Ascending aorta (tissue), 2 donors: Measurements from ENCODE around the gene ZNF488. TPM values are rescaled to one million over a fixed set of nuclear protein-coding genes. Genes with fewer than 3 reads are reported as not detected.
A peak's percentile ranks its signal among the peaks of the same experiment; 100 is the strongest.

Experiments used
- DNase-seq, 2 donors: peaks; one replicate each; pipeline ENCODE4 v3.0.0-alpha.2; 2019; ENCODE audit warnings: low spot score in 2 of 2
- H3K27ac ChIP-seq, 2 donors: fragments of 200-600 bp; sonication (generic); one replicate each; pipeline ENCODE4 v1.5.1; 2016 to 2017; ENCODE audit warnings: mild to moderate bottlenecking in 1 of 2
- H3K27me3 ChIP-seq: fragments of 200-600 bp; sonication (generic); one replicate; pipeline ENCODE4 v1.5.1; 2017
- H3K36me3 ChIP-seq, 2 donors: fragments of 200-600 bp; sonication (generic); one replicate each; pipeline ENCODE4 v1.5.1; 2016
- H3K4me1 ChIP-seq, 2 donors: fragments of 200-600 bp; sonication (generic); one replicate each; pipeline ENCODE4 v1.5.1; 2016 to 2017; ENCODE audit warnings: mild to moderate bottlenecking in 1 of 2
- H3K4me3 ChIP-seq, 2 donors: fragments of 200-600 bp; sonication (generic); one replicate each; pipeline ENCODE4 v1.5.1; 2016 to 2017; ENCODE audit warnings: mild to moderate bottlenecking in 1 of 2
- H3K9me3 ChIP-seq, 2 donors: fragments of 200-600 bp; sonication (generic); one replicate each; pipeline ENCODE4 v1.5.1; 2016
- CTCF ChIP-seq, 3 experiments: fragments of 200-600 bp in 2 of 3; fragments of 450-650 bp in 1 of 3; sonication (generic) in 2 of 3; IDR thresholded peaks; one replicate each; pipeline ENCODE4 v1.5.1; 2016 to 2019; ENCODE audit warnings: antibody characterized with exemption in 3 of 3, mild to moderate bottlenecking in 1 of 3, moderate library complexity in 1 of 3
- intact Hi-C: fragments of 100-400 bp; cut with DNase I; formaldehyde crosslinking; loops from one replicate; pipeline ENCODE4 v1.15.1; 2023
- total RNA-seq: library from RNA; depleted of rRNA; stranded (reverse); fragments of >200 nt; gene quantifications from one replicate; pipeline ENCODE4 v1.1.0, GENCODE V29; 2016

The ZNF488 gene
- total RNA-seq, 1 donor from 2014 or later: not detected

- Histone ChIP-seq H3K9me3 (no peaks in the 10 kb centered on the region), H3K4me1 (no peaks in the 10 kb centered on the region), H3K27ac (no peak overlapping the region), H3K4me3 (no peak overlapping the region), H3K27me3 (no peaks in the 10 kb centered on the region), H3K36me3 (no peaks in the 10 kb centered on the region)
- intact Hi-C loops: no loop called here
- no peak for TF ChIP-seq CTCF (IDR thresholded peaks at IDR 0.05)
- DNase-seq: peak in 1 of 2 donors; percentile 22
Observed at GRCh38 chr10:47364911-47365310, 19.2 kb downstream of the ZNF488 start.

GRCh38 chr10:47364366-47364765 is 19.7 kb downstream of the ZNF488 start:
- no peak overlapping the region for H3K4me3 ChIP-seq
- no peaks in the 10 kb centered on the region for H3K4me1 ChIP-seq
- no peak overlapping the region for H3K27ac ChIP-seq
- intact Hi-C loops: no loop called here
- no peak for TF ChIP-seq CTCF (IDR thresholded peaks at IDR 0.05)
- H3K27me3 ChIP-seq: no peaks in the 10 kb centered on the region
- no peaks in the 10 kb centered on the region for H3K9me3 ChIP-seq
- no peak for DNase-seq
- H3K36me3 ChIP-seq: no peaks in the 10 kb centered on the region

GRCh38 chr10:47363781-47364180 is 20.3 kb downstream of the ZNF488 start:
- Histone ChIP-seq H3K9me3 (no peaks in the 10 kb centered on the region), H3K36me3 (no peaks in the 10 kb centered on the region), H3K27ac (no peak overlapping the region), H3K4me1 (no peaks in the 10 kb centered on the region), H3K4me3 (no peak overlapping the region), H3K27me3 (no peaks in the 10 kb centered on the region)
- TF ChIP-seq CTCF (IDR thresholded peaks at IDR 0.05): no peak
- DNase-seq: no peak
- intact Hi-C loops: no loop called here

GRCh38 chr10:47362199-47362598 is 21.9 kb downstream of the ZNF488 start:
- intact Hi-C loops: no loop called here
- H3K4me3 ChIP-seq: no peak overlapping the region
- peak in 1 of 2 donors; percentile 15 for DNase-seq

GRCh38 chr10:47361293-47361692 is 22.8 kb downstream of the ZNF488 start:
- DNase-seq: peak in 1 of 2 donors; percentile 45
- Histone ChIP-seq H3K36me3 (no peaks in the 10 kb centered on the region), H3K4me3 (no peak overlapping the region), H3K27me3 (no peaks in the 10 kb centered on the region), H3K27ac (no peak overlapping the region), H3K9me3 (no peaks in the 10 kb centered on the region), H3K4me1 (no peaks in the 10 kb centered on the region)
- TF ChIP-seq CTCF (IDR thresholded peaks at IDR 0.05): peak; percentile 15 to 48 (median 25)
- intact Hi-C loops: no loop called here

More at GRCh38 chr10:47362199-47362598, 21.9 kb downstream of the ZNF488 start:
- no peaks in the 10 kb centered on the region for H3K27me3 ChIP-seq
- no peaks in the 10 kb centered on the region for H3K36me3 ChIP-seq
- TF ChIP-seq CTCF (IDR thresholded peaks at IDR 0.05): no peak
- no peak overlapping the region for H3K27ac ChIP-seq
- H3K4me1 ChIP-seq: no peaks in the 10 kb centered on the region
- H3K9me3 ChIP-seq: no peaks in the 10 kb centered on the region
